8988T (cell line): ENCODE data around the gene IL10.
"Not testable (repeated sequence)": the region's sequence is repeated elsewhere in the genome, so short reads cannot be mapped to it uniquely, and the experiment has no call there.

Experiments used
- DNase-seq: peaks from one replicate; pipeline ENCODE4 v3.0.0; 2011

The IL10 gene

GRCh38 chr1:206762741-206763364, 9.4 kb downstream of the IL10 start:
- DNase-seq, result not testable (repeated sequence)

GRCh38 chr1:206761159-206761768, 11.0 kb downstream of the IL10 start:
- DNase-seq, result no peak

DNA sequence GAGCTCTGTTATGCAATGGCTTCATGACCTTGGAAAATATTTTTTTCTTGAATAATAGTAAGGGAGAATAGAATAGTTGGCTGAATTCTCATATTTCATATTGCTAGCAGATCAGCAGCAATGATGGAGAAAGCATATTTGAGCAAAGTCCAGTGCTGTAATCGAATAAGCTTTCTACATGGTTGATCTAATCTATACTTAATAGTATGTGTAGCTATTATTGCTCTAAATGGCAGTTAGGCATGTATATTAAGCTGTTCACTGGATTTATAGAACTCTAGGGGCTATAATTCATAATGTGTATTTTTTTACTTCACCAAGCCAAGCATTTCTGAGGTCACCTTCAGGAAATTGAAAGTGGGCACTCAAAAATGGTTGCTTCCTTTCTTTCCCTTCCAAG, 11.7 kb downstream of the IL10 start:
- DNase-seq, result no peak

DNA sequence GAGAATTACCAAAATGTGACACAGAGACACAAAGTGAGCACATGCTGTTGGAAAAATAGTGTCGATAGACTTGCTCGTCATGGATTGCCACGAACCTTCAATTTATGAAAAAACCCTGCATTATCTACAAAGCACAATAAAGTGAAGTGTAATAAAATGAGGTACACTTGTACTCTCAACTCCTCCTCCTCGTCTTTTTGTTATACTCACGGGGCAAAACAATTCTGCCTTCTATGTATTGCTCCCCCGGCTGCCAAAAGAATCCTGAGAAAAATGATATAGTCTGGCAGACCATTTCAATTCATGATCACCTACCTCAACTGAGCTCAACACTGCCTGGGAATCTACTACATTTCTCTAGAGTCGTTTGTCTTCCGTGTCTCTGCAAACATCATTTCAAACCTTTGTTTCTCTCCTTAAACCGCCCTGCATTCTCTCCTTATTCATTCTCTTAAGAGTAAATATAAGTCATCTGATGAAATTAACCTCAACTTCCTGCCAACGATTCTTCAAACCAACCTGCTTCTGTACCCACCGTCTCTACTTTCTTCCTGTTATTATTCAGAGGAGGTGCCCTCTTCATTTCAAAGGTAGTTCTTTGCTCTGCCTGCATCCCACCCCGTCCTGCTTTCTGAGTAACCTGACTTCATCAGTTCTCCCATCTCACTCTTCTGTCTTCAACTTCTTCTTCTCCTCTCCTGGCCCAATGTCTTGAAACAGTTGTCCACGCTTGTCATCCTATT, 14.6 kb downstream of the IL10 start:
- DNase-seq, result no peak

DNA sequence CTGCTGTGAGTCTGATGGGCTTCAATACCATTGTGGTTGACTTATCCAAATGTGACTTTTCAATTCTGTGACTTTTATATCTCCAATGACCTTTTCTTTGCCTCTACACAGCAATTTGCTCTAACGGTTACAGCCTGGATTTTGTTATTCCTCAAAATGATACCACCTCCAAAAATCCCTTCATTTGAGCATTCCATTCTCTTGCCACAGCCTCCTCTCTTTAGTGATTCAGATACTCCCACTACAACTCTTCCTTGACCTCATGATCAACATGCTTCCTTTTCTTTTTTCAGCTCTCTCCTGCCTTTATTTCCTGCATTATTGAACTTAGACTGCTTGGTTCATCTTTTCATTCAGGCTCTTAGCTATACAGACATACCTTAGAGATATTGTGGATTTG, 18.3 kb downstream of the IL10 start:
- no peak for DNase-seq

- DNase-seq, result no peak
Observed at GRCh38 chr1:206753141-206753540, 19.2 kb downstream of the IL10 start.

DNA sequence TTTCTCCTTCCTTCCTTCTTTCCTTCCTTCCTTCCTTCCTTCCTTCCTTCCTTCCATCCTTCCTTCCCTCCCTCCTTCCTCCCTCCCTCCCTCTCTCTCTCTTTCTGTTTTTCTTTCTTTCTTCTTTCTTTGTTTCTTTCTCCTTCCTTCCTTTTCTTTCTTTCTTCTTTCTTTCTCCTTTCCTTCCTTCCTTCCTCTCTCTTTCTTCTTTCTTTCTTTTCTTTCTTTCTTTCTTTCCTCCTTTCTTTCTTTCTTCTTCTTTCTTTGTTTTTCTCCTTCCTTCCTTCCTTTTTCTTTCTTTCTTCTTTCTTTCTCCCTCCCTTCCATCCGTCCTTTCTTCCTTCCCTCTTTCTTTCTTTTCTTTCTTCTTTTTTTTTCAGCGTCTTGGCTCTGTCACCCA, 19.8 kb downstream of the IL10 start:
- DNase-seq, result no peak

GRCh38 chr1:206751891-206752290, 20.4 kb downstream of the IL10 start:
- DNase-seq, result no peak

DNA sequence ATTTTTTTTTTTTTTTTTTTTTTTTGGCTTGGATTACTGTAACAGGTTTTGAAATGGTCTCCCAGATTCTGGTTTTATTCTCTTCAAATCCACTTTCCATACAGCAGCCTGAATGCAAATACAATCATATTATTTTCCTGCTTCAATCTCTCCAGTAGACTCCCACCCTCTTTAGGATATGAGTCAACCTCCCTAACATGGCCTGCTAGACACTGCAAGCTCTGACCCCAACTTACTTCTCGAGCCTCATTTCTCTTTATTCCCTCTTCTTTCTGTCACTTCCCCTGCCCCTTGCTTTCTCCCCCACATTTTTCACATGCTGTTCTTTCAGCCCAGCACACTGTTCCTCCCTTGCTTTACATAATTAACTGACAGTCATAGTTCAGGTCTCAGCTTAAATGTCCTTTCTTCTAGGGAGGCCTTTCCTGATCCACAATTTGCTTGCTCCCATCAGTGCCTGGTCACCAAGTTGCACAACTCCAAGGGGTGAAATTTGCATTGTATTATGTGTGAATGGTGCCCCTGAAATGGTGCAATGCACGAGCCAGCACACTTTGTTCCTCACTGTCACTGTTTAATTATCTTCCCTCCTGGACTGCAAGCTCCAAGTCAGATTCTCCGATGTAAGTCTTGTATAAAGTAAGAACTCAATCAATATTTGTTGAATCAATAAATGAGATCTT, 23.8 kb downstream of the IL10 start:
- DNase-seq, result no peak

- DNase-seq, result no peak
Observed at GRCh38 chr1:206745301-206745700, 27.0 kb downstream of the IL10 start.

- no peak for DNase-seq
Observed at GRCh38 chr1:206744683-206745082, 27.6 kb downstream of the IL10 start.

GRCh38 chr1:206742719-206743383, 29.4 kb downstream of the IL10 start:
- no peak for DNase-seq

- no peak for DNase-seq
Observed at GRCh38 chr1:206741142-206741701, 31.1 kb downstream of the IL10 start.

DNA sequence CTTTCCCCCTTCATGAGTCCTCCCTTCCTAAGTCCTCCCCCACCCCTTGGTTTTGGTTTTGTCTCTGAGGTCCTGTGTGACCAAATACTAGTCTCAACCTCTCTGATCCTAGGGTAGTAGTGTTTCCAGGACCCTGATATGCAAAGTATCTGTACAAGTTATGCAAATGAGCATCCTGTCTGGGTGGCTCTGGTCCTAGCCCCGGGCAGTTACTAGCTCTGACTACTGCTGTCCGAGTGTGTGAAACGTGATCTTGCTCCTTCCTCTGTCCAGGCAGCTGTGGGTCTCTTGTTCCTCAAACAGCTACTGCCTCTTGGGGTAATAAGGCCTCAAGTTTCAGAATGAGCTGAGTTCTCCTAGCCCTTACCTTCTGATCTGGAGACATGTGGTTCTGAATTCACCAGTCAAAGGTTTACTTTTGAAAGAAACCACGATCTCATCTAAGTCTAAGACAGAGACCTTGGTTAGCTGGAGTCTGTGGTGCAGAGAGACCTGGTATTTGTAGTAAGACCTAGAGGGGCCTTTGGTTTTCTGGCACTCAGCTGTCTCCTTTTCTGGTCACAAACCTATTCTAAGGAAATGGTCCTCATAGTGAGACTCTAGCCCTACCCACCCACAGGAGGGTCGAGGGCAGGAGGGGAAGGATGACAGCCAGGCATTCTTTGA, 32.8 kb downstream of the IL10 start:
- DNase-seq, result no peak

DNA sequence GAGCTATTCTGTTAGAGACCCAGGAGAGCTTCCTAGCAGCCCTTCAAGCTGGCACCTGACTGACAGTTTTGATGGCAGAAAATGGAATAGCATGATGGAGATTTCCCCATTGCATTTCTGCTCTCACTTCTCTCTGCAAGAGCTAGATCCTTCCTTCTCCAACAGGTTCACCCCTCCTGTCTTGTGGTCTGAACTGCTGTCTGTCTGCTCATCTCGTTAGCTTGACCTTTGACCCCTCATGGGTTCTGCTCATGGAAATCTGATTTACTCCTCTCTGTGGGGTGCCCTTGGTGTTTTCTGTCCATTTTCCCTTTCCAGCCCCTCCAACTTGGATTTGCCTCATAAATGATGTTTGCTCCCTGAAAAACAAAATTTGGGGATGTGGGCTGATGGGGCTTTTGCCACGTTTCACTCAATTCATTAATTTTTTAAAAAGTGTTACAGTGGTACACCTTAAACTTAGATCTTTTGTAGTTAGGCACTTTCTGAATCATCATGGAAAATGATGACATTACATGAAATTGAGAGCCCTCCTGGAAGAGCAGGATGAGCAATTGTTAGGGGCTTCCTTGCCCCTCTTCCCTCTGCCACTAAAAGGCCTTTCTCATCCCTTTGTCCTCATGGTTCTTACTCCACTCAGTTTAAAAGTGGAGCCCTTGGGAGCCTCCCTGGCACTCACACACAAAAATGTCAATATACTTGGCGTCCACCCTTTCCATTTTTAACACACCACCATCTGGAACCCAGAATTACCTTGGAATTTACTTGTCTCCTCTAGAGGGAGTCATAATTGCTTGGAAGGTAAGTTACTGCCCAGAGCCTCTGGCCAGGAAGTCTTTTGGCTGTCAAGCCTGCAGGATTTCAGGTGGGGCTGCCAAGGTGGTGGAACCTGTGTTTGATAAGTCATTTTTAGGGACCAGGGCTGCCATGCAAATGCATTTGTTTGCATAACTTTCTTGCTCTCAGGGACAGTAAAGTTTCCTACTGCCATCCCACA, 33.6 kb downstream of the IL10 start:
- no peak for DNase-seq

- no peak for DNase-seq
Observed at GRCh38 chr1:206737729-206738201, 34.5 kb downstream of the IL10 start.

DNA sequence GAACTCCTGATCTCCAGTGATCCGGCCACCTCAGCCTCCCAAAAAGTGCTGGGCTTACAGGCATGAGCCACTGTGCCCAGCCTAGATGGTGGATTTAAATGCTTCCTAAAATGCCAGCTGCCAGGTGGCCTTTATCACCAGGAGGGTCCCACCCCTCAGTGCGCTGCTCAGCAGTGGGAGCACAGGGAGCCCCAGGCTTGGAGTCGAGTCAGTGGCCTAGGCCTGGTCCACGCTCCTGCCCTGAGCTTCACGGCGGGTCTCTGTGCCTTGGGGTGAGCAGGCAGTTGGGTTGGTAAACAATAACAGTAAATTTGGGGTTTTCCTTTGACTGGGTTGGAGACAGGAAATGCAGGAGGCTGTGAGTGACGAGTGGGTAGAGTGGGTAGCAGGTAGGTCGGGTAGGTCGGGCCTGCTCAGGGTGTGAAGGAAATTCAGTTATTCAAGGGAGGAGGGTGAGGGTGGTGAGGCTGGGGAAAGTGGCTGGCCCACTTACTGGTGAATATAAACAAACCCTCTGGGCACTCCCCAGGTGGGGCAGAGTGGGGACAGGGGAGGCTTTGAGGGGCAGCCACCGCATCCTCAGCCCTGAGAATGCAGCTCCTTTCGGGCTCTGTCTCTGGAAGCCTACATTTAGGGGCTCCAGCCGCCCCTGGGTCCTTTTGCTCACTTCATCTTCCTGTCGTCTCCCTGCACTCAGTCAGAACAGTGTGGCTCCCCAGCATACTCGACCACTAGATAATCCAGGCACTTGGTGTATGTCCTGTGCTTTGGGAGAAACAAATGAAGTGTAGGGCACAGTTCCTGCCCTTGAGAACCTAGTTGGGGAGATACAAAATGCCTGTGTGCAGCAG, 35.2 kb downstream of the IL10 start:
- no peak for DNase-seq

- DNase-seq, result no peak
Observed at GRCh38 chr1:206735553-206736031, 36.7 kb downstream of the IL10 start.

GRCh38 chr1:206734499-206735142, 37.7 kb downstream of the IL10 start:
- DNase-seq, result peak; percentile 62
